Right atrium auricular region (tissue), 2 donors: ENCODE measurements around the gene IL1RL2. TPM values are rescaled to one million over a fixed set of nuclear protein-coding genes. Genes with fewer than 3 reads are reported as not detected.

Source experiments
- DNase-seq: peaks from one replicate; pipeline ENCODE4 v3.0.0-alpha.2; 2019; ENCODE audit warnings: low spot score
- H3K27ac ChIP-seq, 2 donors: fragments of 200-600 bp; sonication (generic); 1 replicate in 1 of 2; 2 replicates in 1 of 2; pipeline ENCODE4 v1.5.1; 2016 to 2019
- H3K27me3 ChIP-seq, 2 donors: fragments of 200-600 bp; sonication (generic); one replicate each; pipeline versions ENCODE4 v1.5.1 to v1.6.0; 2017 to 2019
- H3K36me3 ChIP-seq: fragments of 200-600 bp; sonication (generic); one replicate; pipeline ENCODE4 v1.5.1; 2016
- H3K4me1 ChIP-seq, 2 donors: fragments of 200-600 bp; sonication (generic); one replicate each; pipeline versions ENCODE4 v1.5.1 to v1.6.0; 2017 to 2019
- H3K4me3 ChIP-seq, 2 donors: fragments of 200-600 bp; sonication (generic); 1 replicate in 1 of 2; 2 replicates in 1 of 2; pipeline ENCODE4 v1.5.1; 2017 to 2019; ENCODE audit warnings: mild to moderate bottlenecking in 1 of 2, moderate library complexity in 1 of 2
- H3K9me3 ChIP-seq, 2 donors: fragments of 200-600 bp; sonication (generic); one replicate each; pipeline ENCODE4 v1.5.1; 2019
- total RNA-seq, 2 donors: library from RNA; depleted of rRNA; stranded (reverse); fragments of >200 nt; gene quantifications; one replicate each; pipeline ENCODE4 v1.1.0, GENCODE V29; 2016
- TF ChIP-seq, protein P1 (sequence below), 2 donors: fragments of 200-600 bp; sonication (generic); IDR thresholded peaks; one replicate each; pipeline ENCODE4 v1.5.1; 2019; ENCODE audit warnings: antibody characterized with exemption in 2 of 2

IL1RL2 gene
- total RNA-seq, 2 donors from 2014 or later, result 0.55 TPM; not detected in 1

DNA sequence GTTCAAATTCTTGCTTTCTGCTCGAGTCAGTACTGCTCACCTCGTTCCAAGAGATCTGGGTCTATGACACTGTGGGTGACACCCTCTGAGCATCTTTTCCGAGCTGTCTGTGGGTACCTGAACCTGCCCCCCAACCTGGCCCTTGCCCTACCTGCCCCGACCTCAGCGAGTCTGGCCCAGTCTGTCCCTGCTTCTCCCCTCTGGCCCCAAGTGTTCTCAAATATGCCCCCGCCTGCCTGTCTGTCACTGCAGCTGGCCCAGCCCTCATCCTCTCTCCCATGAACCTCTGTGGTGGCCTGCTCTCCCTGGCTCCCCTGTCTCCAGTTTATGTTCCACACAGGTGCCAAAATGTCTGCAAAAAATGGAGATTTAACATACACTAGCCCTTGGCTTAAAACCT, 32.5 kb upstream of the IL1RL2 start:
- TF ChIP-seq, protein P1, sequence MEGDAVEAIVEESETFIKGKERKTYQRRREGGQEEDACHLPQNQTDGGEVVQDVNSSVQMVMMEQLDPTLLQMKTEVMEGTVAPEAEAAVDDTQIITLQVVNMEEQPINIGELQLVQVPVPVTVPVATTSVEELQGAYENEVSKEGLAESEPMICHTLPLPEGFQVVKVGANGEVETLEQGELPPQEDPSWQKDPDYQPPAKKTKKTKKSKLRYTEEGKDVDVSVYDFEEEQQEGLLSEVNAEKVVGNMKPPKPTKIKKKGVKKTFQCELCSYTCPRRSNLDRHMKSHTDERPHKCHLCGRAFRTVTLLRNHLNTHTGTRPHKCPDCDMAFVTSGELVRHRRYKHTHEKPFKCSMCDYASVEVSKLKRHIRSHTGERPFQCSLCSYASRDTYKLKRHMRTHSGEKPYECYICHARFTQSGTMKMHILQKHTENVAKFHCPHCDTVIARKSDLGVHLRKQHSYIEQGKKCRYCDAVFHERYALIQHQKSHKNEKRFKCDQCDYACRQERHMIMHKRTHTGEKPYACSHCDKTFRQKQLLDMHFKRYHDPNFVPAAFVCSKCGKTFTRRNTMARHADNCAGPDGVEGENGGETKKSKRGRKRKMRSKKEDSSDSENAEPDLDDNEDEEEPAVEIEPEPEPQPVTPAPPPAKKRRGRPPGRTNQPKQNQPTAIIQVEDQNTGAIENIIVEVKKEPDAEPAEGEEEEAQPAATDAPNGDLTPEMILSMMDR (IDR thresholded peaks at IDR 0.05), result no peak
- Histone ChIP-seq H3K4me1 (peaks cover 0 to 23% of the 10 kb centered on the region in 2 donors), H3K27ac (no peak overlapping the region), H3K4me3 (no peak overlapping the region), H3K36me3 (peaks cover 26% of the 10 kb centered on the region), H3K9me3 (no peaks in the 10 kb centered on the region), H3K27me3 (no peaks in the 10 kb centered on the region)
- DNase-seq, result no peak

DNA sequence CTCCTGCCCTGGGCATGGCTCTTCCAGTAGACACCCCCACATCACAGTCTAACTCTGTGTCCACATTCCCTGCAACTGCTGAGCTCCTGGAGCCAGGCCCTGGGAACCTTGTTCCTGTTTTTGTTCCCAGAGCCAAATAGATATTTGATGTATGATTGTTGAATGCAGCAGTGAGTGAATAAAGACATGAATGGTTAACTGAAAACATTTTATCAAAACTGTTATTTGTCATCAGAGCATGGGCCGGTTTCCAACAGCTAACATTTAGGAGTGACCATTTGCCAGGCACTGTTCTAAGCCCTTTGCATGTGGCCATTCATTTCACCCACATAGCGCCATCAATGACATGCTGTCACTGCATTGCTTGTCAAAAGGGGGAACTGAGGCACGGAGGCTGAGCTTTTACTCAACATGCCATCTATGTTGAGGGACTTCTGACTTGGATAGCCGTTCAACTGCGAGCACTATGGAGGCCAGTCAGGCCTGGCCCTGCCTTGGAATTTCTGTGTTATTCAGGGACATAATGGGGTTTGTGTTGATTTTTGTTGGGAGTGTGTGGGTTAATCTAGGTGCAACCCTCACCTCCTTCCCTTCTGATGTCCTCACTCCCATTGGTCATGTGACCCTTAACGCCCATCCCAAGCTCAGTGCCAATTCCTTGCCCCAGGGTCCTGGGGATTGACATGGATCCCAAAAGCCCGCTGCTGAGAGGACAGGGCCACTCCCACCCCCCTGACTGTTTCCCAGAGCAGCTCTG, 31.7 kb upstream of the IL1RL2 start:
- no peak overlapping the region for H3K4me3 ChIP-seq
- peaks cover 26% of the 10 kb centered on the region for H3K36me3 ChIP-seq
- no peak for DNase-seq
- H3K27me3 ChIP-seq, result no peaks in the 10 kb centered on the region
- TF ChIP-seq, protein P1 (IDR thresholded peaks at IDR 0.05), result no peak
- peak overlapping the region; percentile 56 to 72 for H3K27ac ChIP-seq
- H3K9me3 ChIP-seq, result no peaks in the 10 kb centered on the region
- peaks cover 0 to 17% of the 10 kb centered on the region in 2 donors for H3K4me1 ChIP-seq

DNA sequence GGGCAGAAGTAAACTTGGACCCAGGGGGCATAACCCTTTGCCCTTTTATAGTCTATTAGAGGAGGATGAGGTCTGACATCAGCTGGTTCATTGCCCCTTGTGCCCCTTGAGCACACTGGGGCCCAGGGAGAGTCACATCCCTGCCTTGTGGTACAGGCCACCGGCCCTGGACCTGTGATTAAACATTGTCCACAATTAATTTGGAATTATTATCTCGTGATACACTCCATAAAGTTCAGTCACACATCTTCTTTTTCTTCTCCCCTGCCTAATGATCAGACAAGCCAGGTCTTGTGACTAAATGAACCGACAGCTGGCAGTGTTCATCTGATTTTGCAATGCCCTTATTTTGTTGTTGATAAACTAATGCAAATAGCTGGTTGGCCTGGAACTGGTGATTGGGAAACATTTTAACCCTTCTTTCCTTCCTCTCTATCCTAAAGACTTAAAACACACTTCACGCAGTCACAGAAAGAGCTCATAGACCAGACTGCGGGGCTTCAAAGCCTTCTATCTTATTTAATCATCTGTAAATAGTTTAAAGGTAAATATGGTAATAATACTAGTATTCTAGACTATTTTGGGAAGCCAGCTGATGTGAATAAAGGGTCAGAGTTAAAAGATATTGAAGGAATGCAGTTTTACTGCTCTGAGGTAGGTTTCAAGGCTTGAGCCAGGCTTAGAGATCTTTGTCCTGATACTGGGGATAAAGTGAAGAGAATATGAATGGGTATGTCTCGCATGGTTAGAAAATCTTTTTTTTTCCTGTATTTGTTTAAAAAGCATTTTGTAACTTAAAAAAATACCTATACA, 30.9 kb upstream of the IL1RL2 start:
- Histone ChIP-seq H3K4me1 (peaks cover 0 to 17% of the 10 kb centered on the region in 2 donors), H3K36me3 (peaks cover 26% of the 10 kb centered on the region), H3K9me3 (no peaks in the 10 kb centered on the region), H3K4me3 (no peak overlapping the region), H3K27ac (peak overlapping the region; percentile 56 to 72), H3K27me3 (no peaks in the 10 kb centered on the region)
- TF ChIP-seq, protein P1 (IDR thresholded peaks at IDR 0.05), result no peak
- DNase-seq, result no peak

DNA sequence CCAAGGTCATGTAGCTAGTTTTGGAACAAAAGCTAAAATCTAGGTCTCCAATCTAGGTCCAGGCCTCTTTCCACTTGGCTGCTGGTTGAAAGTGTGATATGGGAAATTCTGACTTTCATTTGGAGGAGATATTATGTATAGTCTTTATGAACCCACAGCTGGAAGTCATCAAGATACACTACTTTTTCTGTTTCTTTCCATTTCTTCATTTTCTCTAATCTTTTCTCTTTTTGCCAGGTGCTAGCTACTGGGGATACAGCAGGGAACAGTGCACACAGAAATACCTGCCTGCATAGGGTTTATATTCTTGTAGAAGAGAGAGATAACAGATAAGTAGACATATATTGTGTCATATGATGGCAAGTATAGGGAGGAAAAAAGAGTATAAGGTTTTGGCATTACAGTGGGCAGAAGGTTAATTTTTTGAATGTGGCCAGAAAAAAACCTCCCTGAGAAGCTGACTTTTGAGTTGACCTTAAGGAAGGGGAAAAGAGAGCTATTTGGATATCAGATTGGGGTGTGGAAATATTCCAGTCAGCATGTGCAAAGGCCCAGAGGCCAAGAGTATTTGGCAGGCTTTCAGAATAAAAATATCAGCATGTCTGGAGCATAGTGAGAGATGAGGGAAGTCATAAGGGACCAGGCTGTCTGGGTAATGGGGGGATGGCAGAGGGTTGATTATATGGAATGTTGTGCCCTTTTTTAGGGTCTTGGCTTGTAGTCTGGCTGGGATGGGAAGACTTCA, 28.6 kb upstream of the IL1RL2 start:
- Histone ChIP-seq H3K4me3 (no peak overlapping the region), H3K27ac (no peak overlapping the region), H3K9me3 (no peaks in the 10 kb centered on the region), H3K4me1 (peaks cover 0 to 17% of the 10 kb centered on the region in 2 donors), H3K36me3 (peaks cover 26% of the 10 kb centered on the region), H3K27me3 (no peaks in the 10 kb centered on the region)
- DNase-seq, result no peak
- TF ChIP-seq, protein P1 (IDR thresholded peaks at IDR 0.05), result no peak

DNA sequence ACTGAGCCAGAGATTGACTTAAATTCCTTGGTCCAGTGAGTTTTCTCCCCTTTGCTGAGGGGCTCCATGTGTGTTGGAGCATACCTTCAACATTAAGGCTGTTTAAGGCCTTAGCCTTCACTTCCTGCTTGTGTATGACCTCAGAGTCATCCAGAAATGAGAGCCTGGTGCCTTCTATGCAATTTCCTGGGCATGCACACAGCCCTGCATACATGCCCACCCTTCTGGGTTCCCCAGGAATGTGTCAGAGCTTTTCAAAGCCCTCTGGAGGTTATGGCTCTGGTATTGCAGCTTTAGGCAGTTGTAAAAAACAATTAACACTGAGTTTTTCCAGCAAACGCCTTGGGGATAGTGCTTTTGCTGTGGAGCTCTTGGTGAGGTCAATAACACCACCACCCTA, 27.5 kb upstream of the IL1RL2 start:
- DNase-seq, result no peak
- H3K36me3 ChIP-seq, result peaks cover 23% of the 10 kb centered on the region
- no peak overlapping the region for H3K27ac ChIP-seq

More for the DNA sequence above, 27.5 kb upstream of the IL1RL2 start:
- peaks cover 0 to 16% of the 10 kb centered on the region in 2 donors for H3K4me1 ChIP-seq
- no peaks in the 10 kb centered on the region for H3K27me3 ChIP-seq
- H3K9me3 ChIP-seq, result no peaks in the 10 kb centered on the region
- no peak overlapping the region for H3K4me3 ChIP-seq
- TF ChIP-seq, protein P1 (IDR thresholded peaks at IDR 0.05), result no peak
